Activated gamma-delta T cell (primary cell): ENCODE measurements around the gene DCD.
"Not testable (repeated sequence)": the region's sequence is repeated elsewhere in the genome, so short reads cannot be mapped to it uniquely, and the experiment has no call there.

Experiments
- DNase-seq: peaks from one replicate; lab custom pipeline; 2025; lab: John Stamatoyannopoulos, UW
- total RNA-seq, 2 donors: gene quantifications; one replicate each; lab custom pipeline; 2026; lab: John Stamatoyannopoulos, UW

Gene DCD
- total RNA-seq: 0 to 0.04 reads per million in 2 donors

GRCh38 chr12:54648265-54648664 is at the start of gene DCD:
Gene DCD (minus strand): TSS chr12:54648365. CDS start chr12:54648303, 62 bp downstream.
- no peak for DNase-seq

- no peak for DNase-seq
Measured at GRCh38 chr12:54697851-54698250, 49.7 kb upstream of the DCD start.

- no peak for DNase-seq
Measured at GRCh38 chr12:54692353-54692752, 44.2 kb upstream of the DCD start.

GRCh38 chr12:54689984-54690383 is 41.8 kb upstream of the DCD start:
- no peak for DNase-seq

GRCh38 chr12:54689034-54689372 is 40.8 kb upstream of the DCD start:
- DNase-seq: no peak

- no peak for DNase-seq
Measured at GRCh38 chr12:54688309-54689033, 40.3 kb upstream of the DCD start.

- DNase-seq: no peak
Measured at GRCh38 chr12:54684636-54685630, 36.8 kb upstream of the DCD start.

- no peak for DNase-seq
Measured at GRCh38 chr12:54683398-54683797, 35.2 kb upstream of the DCD start.

- no peak for DNase-seq
Measured at GRCh38 chr12:54682674-54683073, 34.5 kb upstream of the DCD start.

GRCh38 chr12:54680374-54680773 is 32.2 kb upstream of the DCD start:
- DNase-seq: no peak

- no peak for DNase-seq
Measured at GRCh38 chr12:54678131-54678530, 30.0 kb upstream of the DCD start.

- no peak for DNase-seq
Measured at GRCh38 chr12:54667945-54668344, 19.8 kb upstream of the DCD start.

GRCh38 chr12:54666008-54666407 is 17.8 kb upstream of the DCD start:
- DNase-seq: no peak

GRCh38 chr12:54665022-54665635 is 17.0 kb upstream of the DCD start:
- not testable (repeated sequence) for DNase-seq

GRCh38 chr12:54663603-54664002 is 15.4 kb upstream of the DCD start:
- no peak for DNase-seq

GRCh38 chr12:54662026-54662425 is 13.9 kb upstream of the DCD start:
- DNase-seq: no peak

- DNase-seq: no peak
Measured at GRCh38 chr12:54661048-54661447, 12.9 kb upstream of the DCD start.

GRCh38 chr12:54660320-54660962 is 12.3 kb upstream of the DCD start:
- no peak for DNase-seq

- DNase-seq: no peak
Measured at GRCh38 chr12:54658306-54659264, 10.4 kb upstream of the DCD start.

- no peak for DNase-seq
Measured at GRCh38 chr12:54657105-54657607, 9.0 kb upstream of the DCD start.

GRCh38 chr12:54654926-54655325 is 6.8 kb upstream of the DCD start:
- DNase-seq: no peak
